Cardiac fibroblast (primary cell): ENCODE data around the gene STAB1.

Experiments used
- DNase-seq, 2 donors: peaks; one replicate each; pipeline versions ENCODE4 v3.0.0 to v3.0.0-alpha.2; 2010; ENCODE audit warnings: low read depth in 2 of 2
- H3K4me3 ChIP-seq, 2 donors: replicated peaks in 1 of 2; 1 replicate in 1 of 2; 2 replicates in 1 of 2; pipeline ENCODE4 v1.5.1; 2011; ENCODE audit warnings: low read depth in 2 of 2, low read length in 2 of 2, mild to moderate bottlenecking in 2 of 2, moderate library complexity in 1 of 2
- TF ChIP-seq, protein P1 (sequence below): IDR thresholded peaks from one replicate; pipeline ENCODE4 v1.5.1; 2011; ENCODE audit warnings: low read depth, mild to moderate bottlenecking, low read length, inconsistent platforms

Gene STAB1

DNA sequence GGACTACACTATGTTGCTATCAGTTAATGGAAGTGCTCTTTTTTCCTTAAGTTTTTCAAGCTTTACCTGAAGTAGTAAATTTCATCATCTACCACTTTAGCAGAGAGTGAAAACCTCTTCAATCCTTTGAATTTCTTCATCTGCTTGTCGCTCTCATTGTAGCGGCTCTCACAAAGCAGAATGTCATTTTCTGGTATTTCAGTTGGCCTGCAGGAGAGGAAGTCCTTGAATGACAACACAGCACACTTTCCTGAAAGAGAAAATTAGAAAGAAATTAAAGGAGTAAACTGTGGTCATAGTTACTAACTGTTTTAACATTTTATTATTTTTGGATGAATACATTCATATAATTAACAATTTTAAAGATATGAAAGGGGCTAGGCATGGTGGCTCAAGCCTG, 68.8 kb downstream of the STAB1 start:
- DNase-seq, result no peak
- TF ChIP-seq, protein P1, sequence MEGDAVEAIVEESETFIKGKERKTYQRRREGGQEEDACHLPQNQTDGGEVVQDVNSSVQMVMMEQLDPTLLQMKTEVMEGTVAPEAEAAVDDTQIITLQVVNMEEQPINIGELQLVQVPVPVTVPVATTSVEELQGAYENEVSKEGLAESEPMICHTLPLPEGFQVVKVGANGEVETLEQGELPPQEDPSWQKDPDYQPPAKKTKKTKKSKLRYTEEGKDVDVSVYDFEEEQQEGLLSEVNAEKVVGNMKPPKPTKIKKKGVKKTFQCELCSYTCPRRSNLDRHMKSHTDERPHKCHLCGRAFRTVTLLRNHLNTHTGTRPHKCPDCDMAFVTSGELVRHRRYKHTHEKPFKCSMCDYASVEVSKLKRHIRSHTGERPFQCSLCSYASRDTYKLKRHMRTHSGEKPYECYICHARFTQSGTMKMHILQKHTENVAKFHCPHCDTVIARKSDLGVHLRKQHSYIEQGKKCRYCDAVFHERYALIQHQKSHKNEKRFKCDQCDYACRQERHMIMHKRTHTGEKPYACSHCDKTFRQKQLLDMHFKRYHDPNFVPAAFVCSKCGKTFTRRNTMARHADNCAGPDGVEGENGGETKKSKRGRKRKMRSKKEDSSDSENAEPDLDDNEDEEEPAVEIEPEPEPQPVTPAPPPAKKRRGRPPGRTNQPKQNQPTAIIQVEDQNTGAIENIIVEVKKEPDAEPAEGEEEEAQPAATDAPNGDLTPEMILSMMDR, result no peak
- H3K4me3 ChIP-seq, result no peak overlapping the region

GRCh38 chr3:52568069-52568468, 72.9 kb downstream of the STAB1 start:
- no peak for DNase-seq
- H3K4me3 ChIP-seq, result no peak overlapping the region
- TF ChIP-seq, protein P1, result no peak

DNA sequence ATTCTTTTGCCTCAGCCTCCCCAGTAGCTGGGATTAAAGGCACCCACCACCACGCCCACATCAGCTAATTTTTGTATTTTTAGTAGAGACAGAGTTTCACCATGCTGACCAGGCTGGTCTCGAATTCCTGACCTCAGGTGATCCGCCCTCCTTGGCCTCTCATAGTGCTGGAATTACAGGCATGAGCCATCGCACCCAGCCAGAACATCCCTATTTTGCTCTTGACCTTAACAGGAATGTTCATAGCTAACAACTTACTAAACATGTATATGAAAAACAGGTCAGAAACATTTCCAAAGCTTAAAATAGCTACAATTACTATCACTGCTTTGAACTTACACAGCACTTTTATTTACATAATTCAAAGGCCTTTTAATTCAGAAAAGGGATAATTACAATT, 74.9 kb downstream of the STAB1 start:
- DNase-seq, result peak; percentile 8 to 56
- H3K4me3 ChIP-seq, result no peak overlapping the region
- TF ChIP-seq, protein P1, result no peak

GRCh38 chr3:52572221-52572620, 77.1 kb downstream of the STAB1 start:
- TF ChIP-seq, protein P1, result no peak
- DNase-seq, result no peak
- no peak overlapping the region for H3K4me3 ChIP-seq
